ENCODE results near the gene DCAF17.

- TF ChIP-seq CTCF (IDR thresholded peaks at IDR 0.05) (no peak), POLR2AphosphoS5 (IDR thresholded peaks at IDR 0.05; ENCODE audit: insufficient read depth in 1 of 2, low read depth in 1 of 2) (no peak), POLR2A (IDR thresholded peaks at IDR 0.05) (no peak)
Observed at GRCh38 chr2:171512683-171513195, 78.7 kb downstream of the DCAF17 start.
